Osteoblast (primary cell): Measurements from ENCODE around the gene MYBL2. TPM values are rescaled to one million over a fixed set of nuclear protein-coding genes. Genes with fewer than 3 reads are reported as not detected.

ENCODE experiments used
- DNase-seq: peaks from one replicate; pipeline ENCODE4 v3.0.0; 2011; ENCODE audit warnings: low spot score, mixed read lengths; ENCODE audit not compliant: insufficient read length; ENCODE audit errors: missing footprints
- H2AFZ ChIP-seq: 2 replicates; pipeline ENCODE4 v1.6.0; 2011; ENCODE audit warnings: mild to moderate bottlenecking, low read length
- H3K27ac ChIP-seq: 2 replicates; pipeline ENCODE4 v1.5.1; 2011; ENCODE audit warnings: mild to moderate bottlenecking, low read depth, low read length, moderate library complexity
- H3K27me3 ChIP-seq: 2 replicates; pipeline ENCODE4 v1.6.0; 2012; ENCODE audit warnings: mild to moderate bottlenecking, control low read depth, inconsistent platforms, low read length, moderate library complexity; ENCODE audit not compliant: insufficient read depth
- H3K36me3 ChIP-seq: 2 replicates; pipeline ENCODE4 v1.5.1; 2011; ENCODE audit warnings: mild to moderate bottlenecking, low read length, control low read depth, moderate library complexity; ENCODE audit not compliant: insufficient read depth
- H3K4me1 ChIP-seq: 2 replicates; pipeline ENCODE4 v1.5.1; 2011; ENCODE audit warnings: mild to moderate bottlenecking, low read length, control low read depth, moderate library complexity; ENCODE audit not compliant: insufficient read depth
- H3K4me2 ChIP-seq: 2 replicates; pipeline ENCODE4 v1.6.0; 2011; ENCODE audit warnings: mild to moderate bottlenecking, low read length; ENCODE audit not compliant: insufficient read depth
- H3K4me3 ChIP-seq: fragments of 200-600 bp; sonication (generic); 3 replicates; pipeline ENCODE4 v1.5.1; 2012; ENCODE audit warnings: mild to moderate bottlenecking, low read length, inconsistent platforms; ENCODE audit not compliant: insufficient read depth
- H3K79me2 ChIP-seq: 2 replicates; pipeline ENCODE4 v1.6.0; 2012; ENCODE audit warnings: mild to moderate bottlenecking, low read length, control low read depth, inconsistent platforms; ENCODE audit not compliant: insufficient read depth
- H3K9me3 ChIP-seq: 2 replicates; pipeline ENCODE4 v1.5.1; 2011; ENCODE audit warnings: low read depth, low read length, control low read depth
- H4K20me1 ChIP-seq: 2 replicates; pipeline ENCODE4 v1.6.0; 2012; ENCODE audit warnings: mild to moderate bottlenecking, low read length, control low read depth; ENCODE audit not compliant: insufficient read depth
- CTCF ChIP-seq: IDR thresholded peaks from 2 replicates; pipeline ENCODE4 v1.5.1; 2011; ENCODE audit warnings: mild to moderate bottlenecking, low read depth, low read length, moderate library complexity; ENCODE audit errors: extremely low read depth
- total RNA-seq: library from RNA; depleted of rRNA; stranded (reverse); fragments of >200 nt; gene quantifications from 2 replicates; pipeline ENCODE4 v1.2.3, GENCODE V29; 2012

Gene MYBL2
- total RNA-seq, 1 donor = 2.5 TPM

GRCh38 chr20:43691928-43692524, 25.1 kb downstream of the MYBL2 start:
- DNase-seq = peak; percentile 84
- Histone ChIP-seq H3K4me2 (no peak overlapping the region), H3K36me3 (no peaks in the 10 kb centered on the region), H3K27ac (no peak overlapping the region), H3K4me3 (no peak overlapping the region), H3K27me3 (no peaks in the 10 kb centered on the region), H4K20me1 (no peaks in the 10 kb centered on the region), H3K79me2 (no peaks in the 10 kb centered on the region), H2AFZ (peak overlapping the region; percentile 2), H3K9me3 (no peaks in the 10 kb centered on the region), H3K4me1 (no peaks in the 10 kb centered on the region)
- peak; percentile 71 for TF ChIP-seq CTCF

- Histone ChIP-seq H3K4me2 (no peak overlapping the region), H3K27me3 (no peaks in the 10 kb centered on the region), H3K4me3 (no peak overlapping the region), H3K9me3 (no peaks in the 10 kb centered on the region), H3K79me2 (no peaks in the 10 kb centered on the region), H2AFZ (no peak overlapping the region), H3K27ac (no peak overlapping the region), H3K4me1 (no peaks in the 10 kb centered on the region), H3K36me3 (no peaks in the 10 kb centered on the region), H4K20me1 (no peaks in the 10 kb centered on the region)
- no peak for DNase-seq
- TF ChIP-seq CTCF = no peak
These were observed 27.8 kb downstream of the MYBL2 start for GRCh38 chr20:43694763-43695162.

- Histone ChIP-seq H3K36me3 (no peaks in the 10 kb centered on the region), H4K20me1 (no peaks in the 10 kb centered on the region), H3K27ac (no peak overlapping the region), H3K27me3 (no peaks in the 10 kb centered on the region), H2AFZ (no peak overlapping the region), H3K9me3 (no peaks in the 10 kb centered on the region), H3K4me1 (no peaks in the 10 kb centered on the region), H3K4me2 (no peak overlapping the region), H3K79me2 (no peaks in the 10 kb centered on the region), H3K4me3 (no peak overlapping the region)
- no peak for TF ChIP-seq CTCF
- DNase-seq = no peak
These were observed 28.7 kb downstream of the MYBL2 start for GRCh38 chr20:43695571-43695970.

- H3K79me2 ChIP-seq = no peaks in the 10 kb centered on the region
- no peak overlapping the region for H3K27ac ChIP-seq
- TF ChIP-seq CTCF = no peak
- H2AFZ ChIP-seq = no peak overlapping the region
- H3K27me3 ChIP-seq = no peaks in the 10 kb centered on the region
- no peak overlapping the region for H3K4me2 ChIP-seq
- H3K36me3 ChIP-seq = no peaks in the 10 kb centered on the region
- H3K4me1 ChIP-seq = no peaks in the 10 kb centered on the region
- no peak overlapping the region for H3K4me3 ChIP-seq
- H4K20me1 ChIP-seq = no peaks in the 10 kb centered on the region
- no peaks in the 10 kb centered on the region for H3K9me3 ChIP-seq
- no peak for DNase-seq
These were observed 33.1 kb downstream of the MYBL2 start for GRCh38 chr20:43699941-43700565.
